DOHH2 (cell line): ENCODE measurements around the gene GMEB2.

Experiments
- EZH2phosphoT487 ChIP-seq: fragments of 200-600 bp; sonication (generic); IDR thresholded peaks from 2 replicates; pipeline ENCODE4 v1.6.1; 2017; ENCODE audit warnings: borderline replicate concordance, mild to moderate bottlenecking, antibody characterized with exemption, low read length, moderate library complexity, mixed read lengths
- TF ChIP-seq, protein P1 (sequence below): fragments of 200-600 bp; sonication (generic); IDR thresholded peaks from one replicate; pipeline ENCODE4 v1.5.1; 2014; ENCODE audit warnings: antibody characterized with exemption, mild to moderate bottlenecking, low read depth, low read length; ENCODE audit not compliant: poor library complexity, severe bottlenecking

DNA sequence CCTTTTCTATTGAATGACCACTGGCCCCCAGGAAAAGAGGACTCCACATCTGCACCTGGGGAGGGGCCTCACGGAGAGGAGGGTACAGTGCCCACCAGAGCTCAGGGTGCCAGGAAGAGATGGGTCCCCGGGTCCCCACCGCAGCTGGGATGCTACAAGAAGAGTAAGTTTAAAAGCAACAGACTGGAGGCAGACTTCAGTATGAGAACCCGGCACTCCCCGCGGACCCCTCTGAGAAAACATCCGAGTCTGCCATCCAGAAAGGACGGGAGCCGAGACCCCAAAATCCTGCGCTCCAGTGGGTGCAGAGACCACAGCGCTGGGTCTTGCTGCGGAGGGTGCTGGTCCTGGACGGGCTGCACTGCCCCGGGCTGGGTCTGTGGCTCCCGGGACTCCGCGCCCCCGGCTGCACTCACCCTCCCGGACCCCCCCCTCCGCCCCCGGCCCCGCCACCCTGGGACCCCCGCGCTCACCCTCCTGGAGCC lies 53.2 kb downstream of the GMEB2 start:
- TF ChIP-seq, protein P1, sequence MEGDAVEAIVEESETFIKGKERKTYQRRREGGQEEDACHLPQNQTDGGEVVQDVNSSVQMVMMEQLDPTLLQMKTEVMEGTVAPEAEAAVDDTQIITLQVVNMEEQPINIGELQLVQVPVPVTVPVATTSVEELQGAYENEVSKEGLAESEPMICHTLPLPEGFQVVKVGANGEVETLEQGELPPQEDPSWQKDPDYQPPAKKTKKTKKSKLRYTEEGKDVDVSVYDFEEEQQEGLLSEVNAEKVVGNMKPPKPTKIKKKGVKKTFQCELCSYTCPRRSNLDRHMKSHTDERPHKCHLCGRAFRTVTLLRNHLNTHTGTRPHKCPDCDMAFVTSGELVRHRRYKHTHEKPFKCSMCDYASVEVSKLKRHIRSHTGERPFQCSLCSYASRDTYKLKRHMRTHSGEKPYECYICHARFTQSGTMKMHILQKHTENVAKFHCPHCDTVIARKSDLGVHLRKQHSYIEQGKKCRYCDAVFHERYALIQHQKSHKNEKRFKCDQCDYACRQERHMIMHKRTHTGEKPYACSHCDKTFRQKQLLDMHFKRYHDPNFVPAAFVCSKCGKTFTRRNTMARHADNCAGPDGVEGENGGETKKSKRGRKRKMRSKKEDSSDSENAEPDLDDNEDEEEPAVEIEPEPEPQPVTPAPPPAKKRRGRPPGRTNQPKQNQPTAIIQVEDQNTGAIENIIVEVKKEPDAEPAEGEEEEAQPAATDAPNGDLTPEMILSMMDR: no peak
- no peak for TF ChIP-seq EZH2phosphoT487
